Renal cortical epithelial cell (primary cell): Measurements from ENCODE around the gene COMMD10. TPM values are rescaled to one million over a fixed set of nuclear protein-coding genes. Genes with fewer than 3 reads are reported as not detected.
"Not testable (repeated sequence)": the region's sequence is repeated elsewhere in the genome, so short reads cannot be mapped to it uniquely, and the experiment has no call there.

Experiments used
- DNase-seq: peaks from one replicate; pipeline ENCODE4 v3.0.0-alpha.2; 2011; ENCODE audit warnings: low read depth
- total RNA-seq: library from RNA; depleted of rRNA; stranded (reverse); fragments of >200 nt; gene quantifications from 2 replicates; pipeline ENCODE4 v1.2.3, GENCODE V29; 2014

COMMD10 gene
- 42.1 and 72.8 TPM in 2 replicates for total RNA-seq

- peak; percentile 76 for DNase-seq
These were observed at the start of gene COMMD10 for GRCh38 chr5:116084871-116085715. Gene COMMD10, plus strand, starts transcription at chr5:116085025.

GRCh38 chr5:116035123-116035522 is 49.7 kb upstream of the COMMD10 start:
- peak; percentile 92 for DNase-seq

DNA sequence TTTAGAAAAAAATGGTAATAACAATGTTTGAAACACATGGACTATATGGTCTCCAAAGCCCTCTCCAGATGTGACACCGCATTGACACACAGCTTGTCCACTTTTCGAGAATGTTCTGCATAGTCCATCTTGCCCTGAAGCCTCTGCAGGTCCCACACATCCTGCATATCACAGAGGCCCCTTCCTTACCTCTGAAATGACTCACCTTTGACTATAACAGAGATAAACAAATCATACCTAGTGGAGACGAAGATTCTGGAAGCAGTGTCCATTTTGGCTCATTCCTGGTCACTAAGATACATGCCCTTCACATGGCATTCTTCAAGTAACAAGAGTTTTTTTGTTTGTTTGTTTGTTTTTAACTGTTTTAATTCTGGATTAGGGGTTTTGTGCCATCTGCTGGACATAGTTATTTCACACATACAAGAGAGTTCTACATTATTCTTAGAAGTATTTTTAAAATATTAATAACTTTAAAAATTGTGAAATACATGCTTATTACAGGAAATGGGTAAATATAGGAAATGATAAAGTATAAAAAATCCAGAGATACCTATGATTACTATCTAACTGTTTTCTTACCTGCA is 47.5 kb upstream of the COMMD10 start:
- peak; percentile 11 for DNase-seq

- no peak for DNase-seq
These were observed 46.0 kb upstream of the COMMD10 start for GRCh38 chr5:116038817-116039216.

GRCh38 chr5:116042375-116042774 is 42.5 kb upstream of the COMMD10 start:
- no peak for DNase-seq

DNA sequence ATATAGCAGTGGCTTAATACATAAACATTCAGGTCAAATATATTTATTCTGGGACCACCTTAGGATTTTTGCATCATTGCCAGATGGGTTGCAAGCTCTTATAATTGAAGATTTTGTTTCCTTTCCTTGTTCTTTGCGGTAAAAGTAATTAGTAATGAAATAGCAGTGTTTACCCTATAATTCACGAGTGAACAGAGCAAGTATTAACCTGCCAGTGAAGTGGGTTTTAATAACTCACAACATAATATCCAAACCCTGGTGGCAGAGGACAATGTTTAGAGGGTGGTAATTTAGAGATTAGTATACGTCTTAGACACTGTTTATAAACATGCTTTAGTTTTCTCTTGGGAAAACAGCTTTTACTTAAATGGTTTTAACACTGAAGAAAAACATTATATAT is 40.8 kb upstream of the COMMD10 start:
- no peak for DNase-seq

DNA sequence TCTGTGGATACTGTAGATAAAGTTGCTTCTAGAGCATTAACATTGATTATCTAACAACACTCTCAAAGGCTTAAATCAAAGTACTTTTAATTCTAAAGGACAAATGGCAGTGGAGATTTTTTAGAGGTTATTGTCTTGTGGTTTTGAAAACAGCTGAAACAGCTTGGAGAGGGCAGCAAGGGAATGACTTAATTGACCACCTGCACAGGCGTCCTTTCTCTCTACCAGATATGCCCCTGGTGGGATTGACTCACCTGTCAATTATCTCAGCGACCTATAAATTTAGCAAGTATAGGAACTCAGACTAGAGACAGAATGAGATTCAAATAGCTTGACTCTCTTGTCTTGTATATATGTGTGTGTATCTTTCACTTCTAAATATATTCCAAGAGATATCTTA is 39.0 kb upstream of the COMMD10 start:
- no peak for DNase-seq

DNA sequence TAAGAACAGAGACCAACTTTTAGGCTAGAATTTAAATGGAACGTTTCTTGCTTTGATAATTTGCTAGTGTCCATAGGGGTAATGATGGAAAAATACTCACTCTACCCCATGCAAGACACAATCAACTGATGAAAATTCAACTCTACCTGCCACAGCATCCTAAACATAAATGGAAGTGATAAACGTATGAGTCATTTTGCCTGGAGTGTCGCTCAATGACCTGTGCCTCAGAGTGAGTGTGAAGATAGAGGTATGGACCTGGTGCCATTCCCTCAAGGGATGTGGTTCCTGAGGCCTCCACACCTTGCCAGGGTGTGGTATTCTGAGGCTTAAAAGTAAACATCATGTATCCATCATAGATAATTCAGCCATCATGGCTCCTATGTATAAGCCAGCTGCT is 38.6 kb upstream of the COMMD10 start:
- DNase-seq: no peak

- DNase-seq: no peak
These were observed 38.0 kb upstream of the COMMD10 start for GRCh38 chr5:116046823-116047222.

GRCh38 chr5:116058346-116058936 is 26.4 kb upstream of the COMMD10 start:
- no peak for DNase-seq

- DNase-seq: no peak
These were observed 22.5 kb upstream of the COMMD10 start for GRCh38 chr5:116062352-116062751.

DNA sequence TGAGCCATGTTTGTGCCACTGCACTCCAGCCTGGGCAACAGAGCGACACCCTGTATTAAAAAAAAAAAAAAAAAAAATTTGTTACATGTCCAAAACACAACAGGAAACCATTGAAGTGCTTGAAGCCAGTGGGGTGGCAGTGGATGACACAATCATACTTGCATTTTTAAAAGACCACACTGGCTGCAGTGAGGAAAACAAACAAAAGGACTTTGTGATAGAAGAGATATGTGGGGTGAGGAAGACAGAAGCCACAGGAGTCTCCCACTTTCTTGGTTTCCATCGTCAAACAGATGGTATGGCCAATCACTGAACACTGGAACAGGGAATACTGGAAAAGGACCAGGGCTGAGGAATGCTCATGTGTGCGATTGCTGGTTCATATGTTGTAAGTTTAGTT is 20.9 kb upstream of the COMMD10 start:
- no peak for DNase-seq

DNA sequence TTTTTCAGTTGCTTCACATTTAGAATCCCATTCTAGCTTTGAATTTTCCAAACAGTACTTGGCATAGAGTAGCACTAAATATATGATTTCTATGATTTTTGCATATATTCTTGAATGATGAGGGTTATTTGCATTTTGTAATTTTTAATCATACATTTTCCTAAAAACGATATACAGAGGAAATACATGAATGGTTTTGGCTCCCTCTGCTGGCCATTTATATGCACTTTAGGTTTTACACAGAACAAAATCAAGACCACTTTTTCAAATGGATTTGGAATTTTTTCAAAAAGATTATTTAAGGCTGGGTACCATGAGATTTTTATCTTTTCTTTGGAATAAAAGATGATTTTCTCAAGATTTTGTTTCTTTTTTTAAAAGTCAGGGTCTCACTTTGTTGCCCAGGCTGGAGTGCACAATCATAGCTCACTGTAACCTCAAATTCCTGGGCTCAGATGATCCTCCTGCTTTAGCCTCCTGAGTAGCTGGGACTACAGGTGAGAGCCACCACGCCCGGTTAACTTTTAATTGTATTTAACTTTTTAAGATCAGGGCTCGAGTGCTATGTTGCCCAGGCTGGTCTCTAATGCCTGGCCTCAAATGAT is 16.7 kb upstream of the COMMD10 start:
- peak; percentile 49 for DNase-seq

GRCh38 chr5:116071211-116071610 is 13.6 kb upstream of the COMMD10 start:
- DNase-seq: no peak

DNA sequence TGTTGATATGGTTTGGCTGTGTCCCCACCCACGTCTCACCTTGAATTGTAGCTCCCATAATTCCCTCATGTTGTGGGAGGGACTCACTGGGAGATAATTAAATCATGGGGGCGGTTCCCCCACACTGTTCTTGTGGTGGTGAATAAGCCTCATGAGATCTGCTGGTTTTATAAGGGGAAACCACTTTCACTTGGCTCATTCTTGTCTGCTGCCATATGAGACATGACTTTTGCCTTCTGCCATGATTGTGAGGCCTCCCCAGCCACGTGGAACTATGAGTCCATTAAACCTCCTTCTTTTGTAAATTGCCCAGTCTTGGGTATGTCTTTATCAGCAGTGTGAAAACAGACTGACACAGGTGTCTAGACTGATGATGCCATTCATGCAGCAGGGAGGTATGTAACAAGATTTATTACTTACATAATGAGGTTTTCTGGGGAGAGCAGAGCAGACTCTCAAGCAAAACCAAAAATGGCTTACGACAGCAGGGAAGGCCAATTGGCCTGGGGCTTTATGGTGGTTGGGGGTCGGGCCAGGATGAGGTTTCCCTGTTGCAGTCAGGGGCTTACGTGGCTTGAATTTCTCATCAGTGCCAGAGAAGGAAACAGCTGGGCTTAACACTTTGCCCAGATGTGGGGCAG is 9.5 kb upstream of the COMMD10 start:
- DNase-seq: peak; percentile 29

- no peak for DNase-seq
These were observed 8.3 kb upstream of the COMMD10 start for GRCh38 chr5:116076496-116076895.

- no peak for DNase-seq
These were observed 6.6 kb upstream of the COMMD10 start for GRCh38 chr5:116078199-116078598.

- DNase-seq: peak; percentile 36
These were observed 536 bp upstream of the COMMD10 start for GRCh38 chr5:116084287-116084691.

DNA sequence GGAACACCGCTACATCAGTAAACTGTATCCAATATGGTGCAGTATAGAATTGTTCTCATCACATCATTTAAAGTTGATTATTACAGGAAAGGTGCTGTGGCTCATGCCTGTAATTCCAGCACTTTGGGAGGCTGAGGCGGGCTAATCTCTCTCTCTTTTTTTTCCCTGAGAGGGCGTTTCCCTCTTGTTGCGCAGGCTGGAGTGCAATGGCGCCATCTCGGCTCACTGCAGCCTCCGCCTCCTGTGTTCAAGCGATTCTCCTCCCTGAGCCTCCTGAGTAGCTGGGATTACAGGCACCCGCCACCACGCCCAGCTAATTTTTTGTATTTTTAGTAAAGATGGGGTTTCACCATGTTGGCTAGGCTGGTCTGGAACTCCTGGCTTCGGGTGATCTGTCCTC is 1.5 kb downstream of the COMMD10 start:
- not testable (repeated sequence) for DNase-seq

DNA sequence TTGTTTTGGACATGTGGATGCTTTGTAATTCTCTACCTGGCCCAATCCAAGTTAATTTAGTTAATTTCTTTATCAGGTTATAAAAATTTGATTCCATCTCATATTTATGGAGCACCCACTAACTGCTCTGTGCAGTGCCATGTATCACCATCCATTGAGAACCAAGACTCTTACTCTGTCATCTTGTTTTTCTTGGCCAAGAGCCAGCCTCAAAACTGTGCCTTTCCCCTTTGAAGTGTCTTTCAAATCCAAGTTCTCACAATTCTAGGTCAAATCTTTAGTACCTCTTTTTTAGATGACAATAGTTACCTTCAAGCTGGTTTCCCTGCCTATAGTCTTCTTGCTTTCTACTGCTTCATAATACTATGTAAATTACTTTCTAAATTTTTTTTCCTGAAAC is 3.2 kb downstream of the COMMD10 start:
- no peak for DNase-seq

GRCh38 chr5:116090302-116090701 is 5.5 kb downstream of the COMMD10 start:
- DNase-seq: no peak

- no peak for DNase-seq
These were observed 6.6 kb downstream of the COMMD10 start for GRCh38 chr5:116091416-116091815.
